Endothelial cell of umbilical vein (primary cell): ENCODE results near the gene MALAT1. TPM values are rescaled to one million over a fixed set of nuclear protein-coding genes. Genes with fewer than 3 reads are reported as not detected.

ENCODE experiments used
- BruUV-seq: library from RNA; stranded (reverse); fragments of 400-500 nt; replicated peaks from 2 replicates; lab custom pipeline; 2021; lab: Mats Ljungman, UMichigan
- CTCF ChIA-PET: fragments of 300-600, 350-600 bp; sonication (Branson Sonifier 250); formaldehyde crosslinking; loops from one replicate; lab custom pipeline; 2021; ENCODE audit warnings: antibody characterized with exemption, inconsistent platforms; lab: Charles Lee
- POLR2A ChIA-PET: fragments of 300-600, 350-600 bp; sonication (Branson Sonifier 250); formaldehyde crosslinking; loops from one replicate; lab custom pipeline; 2021; ENCODE audit warnings: antibody characterized with exemption, inconsistent platforms; lab: Charles Lee
- DNase-seq: peaks from one replicate; pipeline ENCODE4 v3.0.0-alpha.2; 2011; ENCODE audit warnings: low read depth, low spot score
- FAIRE-seq: peaks from 2 replicates; lab custom pipeline; 2011; peaks lifted over from hg19 to GRCh38; lab: Jason Lieb, UNC
- H2AFZ ChIP-seq: 2 replicates; pipeline ENCODE4 v1.6.0; 2012; ENCODE audit warnings: low read depth, low read length, control low read depth, inconsistent platforms
- H3K27ac ChIP-seq: 2 replicates; pipeline ENCODE4 v1.5.1; 2011; ENCODE audit warnings: low read depth, mild to moderate bottlenecking, control low read depth, low read length, moderate library complexity; ENCODE audit not compliant: insufficient read depth
- H3K27me3 ChIP-seq, 2 experiments: 2 replicates each; pipeline versions ENCODE4 v1.6.0 to v1.6.1; 2011; ENCODE audit warnings: low read length in 2 of 2, mixed read lengths in 1 of 2; ENCODE audit not compliant: control insufficient read depth in 2 of 2, insufficient read depth in 2 of 2
- H3K36me3 ChIP-seq, 2 experiments: 2 replicates in 1 of 2; 3 replicates in 1 of 2; pipeline ENCODE4 v1.5.1; 2011; ENCODE audit warnings: low read length in 2 of 2, mild to moderate bottlenecking in 1 of 2, moderate library complexity in 1 of 2; ENCODE audit not compliant: control insufficient read depth in 2 of 2, insufficient read depth in 2 of 2; ENCODE audit errors: extremely low read depth in 1 of 2
- H3K4me1 ChIP-seq: 3 replicates; pipeline ENCODE4 v1.5.1; 2011; ENCODE audit warnings: mild to moderate bottlenecking, low read length; ENCODE audit not compliant: control insufficient read depth, insufficient read depth; ENCODE audit errors: extremely low read depth
- H3K4me2 ChIP-seq: 2 replicates; pipeline ENCODE4 v1.6.1; 2011; ENCODE audit warnings: low read length, control low read depth, mixed read lengths; ENCODE audit not compliant: insufficient read depth
- H3K4me3 ChIP-seq, 3 experiments: fragments of 200-600 bp in 1 of 3; sonication (generic), shearing (Covaris generic) in 1 of 3; replicated peaks in 1 of 3; 2 replicates each; pipeline ENCODE4 v1.5.1; 2011 to 2016; ENCODE audit warnings: control low read depth in 3 of 3, low read length in 3 of 3, mild to moderate bottlenecking in 2 of 3, inconsistent platforms in 1 of 3, low read depth in 1 of 3, moderate library complexity in 1 of 3; ENCODE audit not compliant: insufficient read depth in 1 of 3
- H3K79me2 ChIP-seq: 2 replicates; pipeline ENCODE4 v1.6.0; 2012; ENCODE audit warnings: low read length, inconsistent platforms; ENCODE audit not compliant: control insufficient read depth, insufficient read depth
- H3K9ac ChIP-seq: replicated peaks from 2 replicates; pipeline ENCODE3; 2011; ENCODE audit warnings: low read length, control low read depth; ENCODE audit not compliant: insufficient read depth; ENCODE audit errors: extremely low read depth
- H3K9me1 ChIP-seq: replicated peaks from 3 replicates; pipeline ENCODE4 v1.6.0; 2011; ENCODE audit warnings: mild to moderate bottlenecking, low read length; ENCODE audit not compliant: control insufficient read depth, insufficient read depth; ENCODE audit errors: extremely low read depth
- H3K9me3 ChIP-seq: replicated peaks from 2 replicates; pipeline ENCODE4 v1.5.1; 2012; ENCODE audit warnings: low read length, inconsistent platforms; ENCODE audit not compliant: control insufficient read depth, insufficient read depth
- H4K20me1 ChIP-seq: replicated peaks from 2 replicates; pipeline ENCODE3; 2011; ENCODE audit warnings: mild to moderate bottlenecking, low read length; ENCODE audit not compliant: control insufficient read depth, insufficient read depth; ENCODE audit errors: extremely low read depth
- CTCF ChIP-seq, 2 donors: IDR thresholded peaks; 1 replicate in 1 of 2; 2 replicates in 1 of 2; pipeline ENCODE4 v1.5.1; 2011; ENCODE audit warnings: low read length in 2 of 2, mild to moderate bottlenecking in 2 of 2, moderate library complexity in 2 of 2, control low read depth in 1 of 2, inconsistent platforms in 1 of 2, low read depth in 1 of 2; ENCODE audit not compliant: insufficient read depth in 1 of 2; ENCODE audit errors: extremely low read depth in 1 of 2
- EZH2 ChIP-seq: IDR thresholded peaks from 2 replicates; pipeline ENCODE4 v1.6.1; 2012; ENCODE audit warnings: borderline replicate concordance, low read depth, mild to moderate bottlenecking, moderate library complexity, low read length, inconsistent platforms; ENCODE audit not compliant: severe bottlenecking
- FOS ChIP-seq: IDR thresholded peaks from 2 replicates; pipeline ENCODE4 v1.6.1; 2011; ENCODE audit warnings: mild to moderate bottlenecking, low read length, moderate library complexity, borderline replicate concordance; ENCODE audit not compliant: insufficient read depth
- GATA2 ChIP-seq: IDR thresholded peaks from 2 replicates; pipeline ENCODE4 v1.7.0; 2011; ENCODE audit warnings: low read depth, mild to moderate bottlenecking, moderate library complexity, mixed read lengths, low read length; ENCODE audit not compliant: insufficient read length, insufficient read depth
- JUN ChIP-seq: IDR thresholded peaks from 2 replicates; pipeline ENCODE4 v1.6.1; 2011; ENCODE audit warnings: borderline replicate concordance, low read depth; ENCODE audit not compliant: insufficient read length, insufficient read depth
- MYC ChIP-seq: IDR thresholded peaks from one replicate; pipeline ENCODE4 v1.6.1; 2011; ENCODE audit warnings: mild to moderate bottlenecking, low read depth, low read length
- POLR2A ChIP-seq: IDR thresholded peaks from 2 replicates; pipeline ENCODE4 v1.6.1; 2012; ENCODE audit warnings: low read depth, mild to moderate bottlenecking, control low read depth, low read length
- dilution Hi-C: fragments of 300-500 bp; cut with MboI; formaldehyde crosslinking; loops from one replicate; pipeline ENCODE4 v1.15.0; 2019; ENCODE audit warnings: low sequenced_read_pairs; ENCODE audit not compliant: extremely low pct_ligation_motif_present
- intact Hi-C: fragments of 100-400 bp; cut with micrococcal nuclease; formaldehyde crosslinking; loops from one replicate; pipeline ENCODE4 v1.10.0; 2022
- polyA plus RNA-seq, 4 experiments: library from polyadenylated mRNA; depleted of rRNA in 3 of 4; stranded (reverse) in 3 of 4; unstranded in 1 of 4; fragments of >200 nt; gene quantifications; 2 replicates each; pipeline versions ENCODE4 v1.2.1 to v1.2.3, GENCODE V29; 2011 to 2012; ENCODE audit warnings: missing spikeins in 1 of 4
- total RNA-seq: library from RNA; stranded (reverse); gene quantifications from 2 replicates; pipeline ENCODE4 v1.2.3, GENCODE V29; 2021
- TF ChIP-seq, protein P1 (sequence below): IDR thresholded peaks from 2 replicates; pipeline ENCODE4 v1.6.1; 2011; ENCODE audit not compliant: insufficient read depth, insufficient read length

Gene MALAT1
- total and polyA plus RNA-seq, 2 donors (not counting 3 experiments of a cell fraction or from before 2014, with no cell fraction given) = 491 to 7,529 TPM

- ChIA-PET CTCF (no interaction called here), POLR2A (no interaction called here)
- Histone ChIP-seq H2AFZ (no peak overlapping the region), H3K4me2 (no peak overlapping the region), H3K9me1 (no peaks in the 10 kb centered on the region), H3K9me3 (no peaks in the 10 kb centered on the region), H3K36me3 (no peaks in the 10 kb centered on the region), H3K27me3 (no peaks in the 10 kb centered on the region), H3K9ac (no peak overlapping the region), H3K4me3 (no peak overlapping the region), H3K27ac (no peak overlapping the region), H3K79me2 (no peaks in the 10 kb centered on the region), H3K4me1 (no peaks in the 10 kb centered on the region), H4K20me1 (no peaks in the 10 kb centered on the region)
- DNase-seq (no peak), FAIRE-seq (no peak)
- no TSS peak for BruUV-seq
- no peak for TF ChIP-seq POLR2A
- no peak for TF ChIP-seq GATA2
- TF ChIP-seq CTCF (IDR thresholded peaks at IDR 0.05; ENCODE audit: extremely low read depth in 1 of 2, insufficient read depth in 1 of 2, low read depth in 1 of 2, low read length in 2 of 2) = no peak
- TF ChIP-seq FOS = no peak
- intact Hi-C loops (loop anchor here (5.0 kb wide), 1 partner anchor 41 kb away; the partner anchor contains the start of gene MALAT1), dilution Hi-C loops (no loop called here)
Observed at GRCh38 chr11:65456418-65456817, 42.4 kb upstream of the MALAT1 start.

DNA sequence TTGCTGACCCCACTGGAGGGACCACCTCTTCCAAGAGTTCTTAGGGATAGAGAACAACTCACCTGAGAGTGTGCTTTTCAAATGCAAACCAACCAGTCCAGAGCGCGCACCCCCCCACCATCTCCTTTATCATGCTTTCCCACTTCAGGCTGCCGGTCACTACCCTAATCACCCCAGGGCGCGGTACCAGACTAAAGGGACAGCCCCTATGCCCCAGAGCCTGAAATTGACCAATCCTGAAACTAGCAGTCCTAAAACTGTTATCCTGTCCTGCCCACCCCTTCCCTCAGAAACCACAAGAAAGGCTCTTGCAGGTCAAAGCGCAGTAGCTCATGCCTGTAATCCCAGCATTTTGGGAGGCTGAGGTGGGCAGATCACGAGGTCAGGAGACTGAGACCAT, 39.3 kb upstream of the MALAT1 start:
- H4K20me1 ChIP-seq = no peaks in the 10 kb centered on the region
- CTCF ChIA-PET = interaction anchor here (1.4 to 2.8 kb wide), 3 partner anchors 9 to 51 kb away, joined by 3 to 10 read pairs (median 7); no protein-coding TSS in a partner anchor
- H3K4me1 ChIP-seq = no peaks in the 10 kb centered on the region
- no peak overlapping the region for H2AFZ ChIP-seq
- TF ChIP-seq GATA2 (no peak), FOS (no peak), JUN (no peak), MYC (no peak), EZH2 (no peak), POLR2A (no peak), CTCF (IDR thresholded peaks at IDR 0.05; ENCODE audit: extremely low read depth in 1 of 2, insufficient read depth in 1 of 2, low read depth in 1 of 2, low read length in 2 of 2) (no peak)
- TF ChIP-seq, protein P1, sequence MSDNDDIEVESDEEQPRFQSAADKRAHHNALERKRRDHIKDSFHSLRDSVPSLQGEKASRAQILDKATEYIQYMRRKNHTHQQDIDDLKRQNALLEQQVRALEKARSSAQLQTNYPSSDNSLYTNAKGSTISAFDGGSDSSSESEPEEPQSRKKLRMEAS = no peak
- DNase-seq (no peak), FAIRE-seq (no peak)
- dilution Hi-C loops (no loop called here), intact Hi-C loops (loop anchor here (5.0 kb wide), 1 partner anchor 38 kb away; the partner anchor contains the start of gene MALAT1)
- no peaks in the 10 kb centered on the region for H3K27me3 ChIP-seq
- no peak overlapping the region for H3K4me3 ChIP-seq
- POLR2A ChIA-PET = interaction anchor here (0.8 to 0.9 kb wide), 2 partner anchors 39 to 40 kb away, joined by 3 to 4 read pairs; partner anchors contain the start of gene MALAT1
- no peak overlapping the region for H3K9ac ChIP-seq
- no peaks in the 10 kb centered on the region for H3K79me2 ChIP-seq
- no peaks in the 10 kb centered on the region for H3K9me3 ChIP-seq
- BruUV-seq = no TSS peak
- H3K27ac ChIP-seq = no peak overlapping the region
- no peaks in the 10 kb centered on the region for H3K9me1 ChIP-seq
- H3K36me3 ChIP-seq = no peaks in the 10 kb centered on the region
- no peak overlapping the region for H3K4me2 ChIP-seq
